ENCODE results near the gene USP43.

DNA sequence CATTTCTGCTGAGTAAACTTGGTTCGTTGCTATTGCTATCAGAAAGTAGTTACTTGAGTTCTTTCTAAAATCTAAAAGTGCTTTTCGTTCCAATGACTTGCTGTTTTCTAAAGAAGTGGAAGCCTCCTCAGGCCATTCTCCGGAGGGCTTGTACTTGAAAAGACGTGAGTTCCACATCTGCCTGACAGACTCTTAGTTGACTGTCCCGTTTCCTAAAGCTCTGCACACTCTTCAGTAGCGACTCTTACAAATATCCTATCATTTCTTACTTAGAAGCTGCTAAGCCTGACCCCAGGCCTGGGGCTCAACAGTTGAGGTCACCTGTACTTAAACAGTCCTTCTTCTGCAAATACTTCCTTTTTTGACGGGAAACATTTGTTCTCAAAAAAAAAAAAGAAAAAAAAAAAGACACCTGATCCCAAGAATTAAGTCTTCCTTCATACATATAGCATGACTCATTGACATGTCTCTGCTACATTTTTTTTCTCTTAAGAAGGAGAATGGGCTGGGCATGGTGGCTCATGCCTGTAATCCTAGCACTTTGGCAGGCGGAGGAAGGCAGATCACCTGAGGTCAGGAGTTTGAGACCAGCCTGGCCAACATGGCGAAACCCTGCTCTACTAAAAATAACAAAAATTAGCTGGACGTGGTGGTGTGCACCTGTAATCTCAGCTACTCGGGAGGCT lies 84.6 kb downstream of the USP43 start:
- TF ChIP-seq, protein P1, sequence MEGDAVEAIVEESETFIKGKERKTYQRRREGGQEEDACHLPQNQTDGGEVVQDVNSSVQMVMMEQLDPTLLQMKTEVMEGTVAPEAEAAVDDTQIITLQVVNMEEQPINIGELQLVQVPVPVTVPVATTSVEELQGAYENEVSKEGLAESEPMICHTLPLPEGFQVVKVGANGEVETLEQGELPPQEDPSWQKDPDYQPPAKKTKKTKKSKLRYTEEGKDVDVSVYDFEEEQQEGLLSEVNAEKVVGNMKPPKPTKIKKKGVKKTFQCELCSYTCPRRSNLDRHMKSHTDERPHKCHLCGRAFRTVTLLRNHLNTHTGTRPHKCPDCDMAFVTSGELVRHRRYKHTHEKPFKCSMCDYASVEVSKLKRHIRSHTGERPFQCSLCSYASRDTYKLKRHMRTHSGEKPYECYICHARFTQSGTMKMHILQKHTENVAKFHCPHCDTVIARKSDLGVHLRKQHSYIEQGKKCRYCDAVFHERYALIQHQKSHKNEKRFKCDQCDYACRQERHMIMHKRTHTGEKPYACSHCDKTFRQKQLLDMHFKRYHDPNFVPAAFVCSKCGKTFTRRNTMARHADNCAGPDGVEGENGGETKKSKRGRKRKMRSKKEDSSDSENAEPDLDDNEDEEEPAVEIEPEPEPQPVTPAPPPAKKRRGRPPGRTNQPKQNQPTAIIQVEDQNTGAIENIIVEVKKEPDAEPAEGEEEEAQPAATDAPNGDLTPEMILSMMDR (IDR thresholded peaks at IDR 0.05) = no peak
- no peak for TF ChIP-seq TCF12 (IDR thresholded peaks at IDR 0.05)
